Left forelimb (tissue), 1 donor: Measurements from ENCODE around the gene DNAH8.

ENCODE experiments used
- DNase-seq: peaks from one replicate; pipeline ENCODE4 v3.0.0-alpha.2; 2018; ENCODE audit warnings: low spot score

The DNAH8 gene

GRCh38 chr6:39051399-39052122 is 336.4 kb downstream of the DNAH8 start:
- no peak for DNase-seq

- no peak for DNase-seq
Observed at GRCh38 chr6:39053016-39053624, 338.0 kb downstream of the DNAH8 start.

GRCh38 chr6:39053854-39054576 is 338.9 kb downstream of the DNAH8 start:
- no peak for DNase-seq

- no peak for DNase-seq
Observed at GRCh38 chr6:39054577-39055142, 339.5 kb downstream of the DNAH8 start.

- no peak for DNase-seq
Observed at GRCh38 chr6:39055661-39056060, 340.6 kb downstream of the DNAH8 start.

GRCh38 chr6:39056191-39056590 is 341.1 kb downstream of the DNAH8 start:
- DNase-seq: no peak

- DNase-seq: no peak
Observed at GRCh38 chr6:39056681-39057080, 341.6 kb downstream of the DNAH8 start.

- DNase-seq: no peak
Observed at GRCh38 chr6:39057251-39058155, 342.4 kb downstream of the DNAH8 start.

GRCh38 chr6:39058471-39059147 is 343.5 kb downstream of the DNAH8 start:
- no peak for DNase-seq

GRCh38 chr6:39059496-39060310 is 344.6 kb downstream of the DNAH8 start:
- no peak for DNase-seq

- DNase-seq: no peak
Observed at GRCh38 chr6:39060467-39061160, 345.5 kb downstream of the DNAH8 start.

- no peak for DNase-seq
Observed at GRCh38 chr6:39061182-39061581, 346.1 kb downstream of the DNAH8 start.

GRCh38 chr6:39061588-39061987 is 346.5 kb downstream of the DNAH8 start:
- DNase-seq: no peak

GRCh38 chr6:39062014-39062740 is 347.1 kb downstream of the DNAH8 start:
- DNase-seq: no peak

GRCh38 chr6:39063526-39063925 is 348.4 kb downstream of the DNAH8 start:
- no peak for DNase-seq

GRCh38 chr6:39065561-39065960 is 350.4 kb downstream of the DNAH8 start:
- no peak for DNase-seq

- no peak for DNase-seq
Observed at GRCh38 chr6:39068391-39068790, 353.3 kb downstream of the DNAH8 start.

- DNase-seq: peak; percentile 46
Observed at GRCh38 chr6:39072830-39073229, 357.7 kb downstream of the DNAH8 start.
